Measurements from ENCODE around the gene MORC1.

The MORC1 gene

DNA sequence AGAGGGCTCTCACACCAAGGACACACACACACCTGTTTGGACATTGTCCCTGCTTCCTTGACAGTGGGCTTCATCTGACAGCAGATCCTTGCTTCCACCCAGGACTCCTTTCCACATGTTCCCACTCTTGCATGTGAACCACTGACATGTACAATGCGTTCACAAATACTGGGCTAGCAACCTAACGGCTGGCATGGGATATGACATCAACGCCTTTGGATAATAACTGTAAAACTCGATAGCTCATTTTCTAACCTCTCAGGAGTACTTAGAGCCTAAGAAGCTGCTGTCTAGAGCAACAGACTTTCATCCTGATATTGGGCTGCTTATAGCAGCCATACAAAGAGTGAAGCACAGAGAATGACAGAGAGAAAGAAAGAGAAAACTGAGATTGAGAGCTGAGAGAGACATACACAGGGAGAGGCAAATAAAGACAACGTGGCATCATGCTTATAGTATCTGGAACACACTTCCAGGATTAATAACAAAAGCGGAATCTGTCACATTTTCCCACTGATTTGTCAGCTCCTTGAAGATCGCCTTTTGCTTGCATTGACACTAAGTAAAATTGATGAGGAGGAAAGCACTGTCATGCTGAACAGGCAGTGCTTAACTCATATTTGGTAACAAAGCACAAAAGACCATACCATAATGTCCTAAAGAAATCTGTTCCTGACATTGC, 166.0 kb downstream of the MORC1 start:
- no peak for TF ChIP-seq CTCF (conservative IDR thresholded peaks at IDR 0.05; ENCODE audit: low read depth, low read length)
- DNase-seq (ENCODE audit: low read depth), result no peak
- no peak overlapping the region for H3K4me3 ChIP-seq (ENCODE audit: low read length)

DNA sequence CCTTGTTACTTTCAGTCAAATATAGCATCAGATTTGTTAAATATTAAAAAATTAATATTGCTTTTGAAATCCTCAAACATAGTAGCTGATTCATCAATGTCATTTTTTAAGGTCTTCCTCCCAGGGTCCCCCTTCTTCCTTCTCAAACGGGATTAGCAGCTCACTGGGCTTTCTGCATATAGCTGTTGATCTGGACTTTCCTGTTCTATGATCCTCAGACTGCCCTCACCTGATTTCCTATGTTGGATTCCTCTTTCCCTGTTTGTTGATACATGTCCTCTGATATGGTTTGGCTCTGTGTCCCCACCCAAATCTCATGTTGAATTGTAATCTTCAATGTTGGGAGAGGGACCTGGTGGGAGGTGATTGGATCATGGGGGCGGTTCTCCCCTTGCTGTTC, 170.1 kb downstream of the MORC1 start:
- H3K4me3 ChIP-seq (ENCODE audit: low read length), result no peak overlapping the region
- no peak for TF ChIP-seq CTCF (conservative IDR thresholded peaks at IDR 0.05; ENCODE audit: low read depth, low read length)
- no peak for DNase-seq (ENCODE audit: low read depth)

DNA sequence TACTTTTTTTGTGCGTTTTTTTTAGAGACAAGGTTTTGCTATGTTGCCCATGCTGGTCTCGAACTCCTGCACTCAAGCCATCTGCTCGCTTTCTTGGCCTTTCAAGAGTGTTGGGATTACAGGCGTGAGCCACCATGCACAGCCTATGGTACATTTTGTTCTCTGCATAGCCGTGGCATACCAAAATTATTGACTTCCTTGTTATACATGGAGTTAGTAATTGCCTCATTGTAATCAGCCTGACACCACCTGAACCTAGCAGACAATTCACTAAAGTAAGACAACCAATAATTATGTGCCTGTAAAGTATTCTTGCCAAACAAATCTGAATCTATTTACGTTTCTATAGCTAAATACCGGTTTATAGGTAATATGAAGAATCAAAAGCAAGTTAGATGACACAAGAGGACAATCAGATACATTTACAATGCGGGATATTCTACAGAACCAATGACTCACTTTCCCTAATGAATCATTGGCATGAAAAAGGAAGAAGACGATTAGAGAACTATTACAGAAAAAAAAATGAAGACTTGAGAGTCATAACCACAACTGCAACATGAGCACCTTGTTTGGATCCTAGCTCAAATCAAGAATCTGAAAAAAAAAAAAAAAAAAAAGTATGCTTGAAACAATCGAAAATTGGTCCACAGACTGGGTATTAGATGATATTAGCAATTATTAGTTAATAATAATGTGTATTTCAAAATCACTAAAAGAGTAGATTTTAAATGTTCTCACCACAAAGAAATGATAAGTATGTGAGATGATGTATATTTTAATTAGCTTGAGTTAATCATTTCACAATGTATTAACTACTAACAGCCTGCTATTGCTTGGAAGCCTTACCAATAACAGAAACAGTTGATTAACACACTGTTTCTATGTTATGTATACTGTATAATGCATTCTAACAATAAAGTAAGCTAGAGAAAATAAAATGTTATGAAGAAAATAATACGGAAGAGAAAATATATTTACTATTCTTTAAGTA, 171.3 kb downstream of the MORC1 start:
- DNase-seq (ENCODE audit: low read depth), result no peak
- TF ChIP-seq CTCF (conservative IDR thresholded peaks at IDR 0.05; ENCODE audit: low read depth, low read length), result no peak

GRCh38 chr3:108940568-108941263, 177.2 kb downstream of the MORC1 start:
- no peak for DNase-seq (ENCODE audit: low read depth)
- no peak overlapping the region for H3K4me3 ChIP-seq (ENCODE audit: low read length)
- TF ChIP-seq CTCF (conservative IDR thresholded peaks at IDR 0.05; ENCODE audit: low read depth, low read length), result no peak

More for the DNA sequence above, 171.3 kb downstream of the MORC1 start:
- H3K4me3 ChIP-seq (ENCODE audit: low read length), result no peak overlapping the region

GRCh38 chr3:108940166-108940565, 177.8 kb downstream of the MORC1 start:
- H3K4me3 ChIP-seq (ENCODE audit: low read length), result no peak overlapping the region
- TF ChIP-seq CTCF (conservative IDR thresholded peaks at IDR 0.05; ENCODE audit: low read depth, low read length), result no peak
- no peak for DNase-seq (ENCODE audit: low read depth)

DNA sequence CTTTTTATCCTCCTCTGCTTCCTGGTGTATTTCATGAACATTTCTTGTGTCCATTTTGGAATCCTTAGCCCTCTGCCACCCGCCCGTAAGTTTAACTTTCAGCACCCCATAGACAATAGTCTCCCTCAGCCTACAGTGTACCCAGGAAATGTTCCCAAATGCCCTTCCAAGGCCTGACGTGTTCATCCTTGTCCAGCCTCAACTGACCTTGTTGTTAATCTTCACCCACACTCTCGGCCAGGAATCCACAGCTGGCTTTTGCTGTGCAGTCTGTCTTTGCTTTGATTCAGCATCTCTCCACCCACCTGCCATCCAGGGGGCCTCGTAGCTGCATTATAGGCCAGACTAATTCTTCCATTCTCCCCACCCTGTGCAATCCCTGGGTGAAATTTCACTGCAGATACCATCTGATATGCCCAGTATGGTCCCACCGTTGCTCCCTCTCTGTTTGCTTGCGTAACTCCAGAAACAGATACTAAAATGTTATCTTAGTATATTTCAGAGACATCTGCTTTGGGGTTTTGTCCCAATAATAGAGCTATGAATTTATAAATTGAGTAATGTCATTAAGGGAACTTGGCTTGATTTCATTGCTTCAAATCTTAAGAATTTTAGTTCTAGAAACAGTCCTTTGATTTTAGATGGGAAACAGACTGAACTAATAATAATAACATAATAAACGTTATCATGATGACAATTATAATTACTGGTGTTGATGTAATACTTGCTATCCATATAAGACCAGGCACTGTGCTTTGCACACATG, 180.8 kb downstream of the MORC1 start:
- no peak overlapping the region for H3K4me3 ChIP-seq (ENCODE audit: low read length)
- no peak for DNase-seq (ENCODE audit: low read depth)
- no peak for TF ChIP-seq CTCF (conservative IDR thresholded peaks at IDR 0.05; ENCODE audit: low read depth, low read length)

All from retinal pigment epithelial cell (primary cell).